Esophagus muscularis mucosa (tissue), 3 donors: ENCODE data around the gene TMEM170B.

ENCODE experiments used
- CTCF ChIP-seq, 3 experiments: fragments of 200-600 bp in 2 of 3; fragments of 450-650 bp in 1 of 3; sonication (generic) in 2 of 3; IDR thresholded peaks; one replicate each; pipeline ENCODE4 v1.5.1; 2017 to 2019; ENCODE audit warnings: antibody characterized with exemption in 3 of 3, mild to moderate bottlenecking in 2 of 3, moderate library complexity in 1 of 3
- POLR2A ChIP-seq: fragments of 450-650 bp; IDR thresholded peaks from one replicate; pipeline ENCODE4 v1.6.1; 2017; ENCODE audit warnings: antibody characterized with exemption, moderate library complexity, mild to moderate bottlenecking, low read depth

GRCh38 chr6:11538052-11538818 lies 686 bp downstream of the TMEM170B start:
- TF ChIP-seq POLR2A, result no peak
- no peak for TF ChIP-seq CTCF (IDR thresholded peaks at IDR 0.05)
